MCF 10A (cell line): ENCODE measurements around the gene SS18. TPM values are rescaled to one million over a fixed set of nuclear protein-coding genes. Genes with fewer than 3 reads are reported as not detected.

Source experiments
- BruUV-seq: library from RNA; stranded (reverse); fragments of 400-500 nt; replicated peaks from 2 replicates; lab custom pipeline; 2021; lab: Mats Ljungman, UMichigan
- CTCF ChIA-PET: fragments of 300-600 bp; sonication (Branson Sonifier 250); formaldehyde crosslinking; extraction: SDS; loops from one replicate; lab custom pipeline; 2021; ENCODE audit warnings: antibody characterized with exemption, inconsistent platforms; lab: Yijun Ruan, JAX
- POLR2A ChIA-PET: fragments of 300-600, 350-650 bp; sonication (Branson Sonifier 250); formaldehyde crosslinking; extraction: SDS; loops from one replicate; lab custom pipeline; 2020; ENCODE audit warnings: antibody characterized with exemption, inconsistent platforms; lab: Yijun Ruan, JAX
- DNase-seq: peaks from one replicate; pipeline ENCODE4 v3.0.0-alpha.2; 2018; ENCODE audit not compliant: unreplicated experiment
- H3K27ac Mint-ChIP-seq: one replicate; pipeline ENCODE4 v1.8.0; 2022; ENCODE audit warnings: mild to moderate bottlenecking, low read depth, mixed read lengths; ENCODE audit not compliant: unreplicated experiment
- H3K27me3 Mint-ChIP-seq: one replicate; pipeline ENCODE4 v1.8.0; 2022; ENCODE audit warnings: mixed read lengths; ENCODE audit not compliant: insufficient read depth, unreplicated experiment
- H3K36me3 Mint-ChIP-seq: one replicate; pipeline ENCODE4 v1.8.0; 2022; ENCODE audit warnings: mild to moderate bottlenecking, moderate library complexity, mixed read lengths; ENCODE audit not compliant: insufficient read depth, unreplicated experiment
- H3K4me1 Mint-ChIP-seq: one replicate; pipeline ENCODE4 v1.8.0; 2022; ENCODE audit warnings: mixed read lengths; ENCODE audit not compliant: insufficient read depth, unreplicated experiment
- H3K4me3 Mint-ChIP-seq: one replicate; pipeline ENCODE4 v1.8.0; 2022; ENCODE audit warnings: mild to moderate bottlenecking, moderate library complexity, mixed read lengths; ENCODE audit not compliant: unreplicated experiment
- H3K9me3 Mint-ChIP-seq: one replicate; pipeline ENCODE4 v1.8.0; 2022; ENCODE audit warnings: mixed read lengths; ENCODE audit not compliant: unreplicated experiment
- intact Hi-C: fragments of 100-400 bp; cut with micrococcal nuclease; formaldehyde crosslinking; loops from 2 replicates; pipeline ENCODE4 v1.14.1; 2022
- total RNA-seq: library from RNA; stranded (reverse); gene quantifications from 2 replicates; pipeline ENCODE4 v1.2.3, GENCODE V29; 2022
- TF ChIP-seq, protein P1 (sequence below): fragments of 200-600 bp; IDR thresholded peaks from one replicate; pipeline ENCODE4 v1.8.0; 2022; ENCODE audit warnings: antibody characterized with exemption, mild to moderate bottlenecking; ENCODE audit not compliant: unreplicated experiment

Gene SS18
- total RNA-seq, 1 experiment from 2014 or later: 89.9 TPM

- H3K36me3 Mint-ChIP-seq: peaks cover 86% of the 10 kb centered on the region
- H3K27ac Mint-ChIP-seq: no peak overlapping the region
- no peaks in the 10 kb centered on the region for H3K27me3 Mint-ChIP-seq
- intact Hi-C loops: no loop called here
- H3K4me3 Mint-ChIP-seq: no peak overlapping the region
- no peaks in the 10 kb centered on the region for H3K9me3 Mint-ChIP-seq
- peaks cover 5% of the 10 kb centered on the region for H3K4me1 Mint-ChIP-seq
- CTCF ChIA-PET: no interaction called here
- no peak for DNase-seq
- TF ChIP-seq, protein P1, sequence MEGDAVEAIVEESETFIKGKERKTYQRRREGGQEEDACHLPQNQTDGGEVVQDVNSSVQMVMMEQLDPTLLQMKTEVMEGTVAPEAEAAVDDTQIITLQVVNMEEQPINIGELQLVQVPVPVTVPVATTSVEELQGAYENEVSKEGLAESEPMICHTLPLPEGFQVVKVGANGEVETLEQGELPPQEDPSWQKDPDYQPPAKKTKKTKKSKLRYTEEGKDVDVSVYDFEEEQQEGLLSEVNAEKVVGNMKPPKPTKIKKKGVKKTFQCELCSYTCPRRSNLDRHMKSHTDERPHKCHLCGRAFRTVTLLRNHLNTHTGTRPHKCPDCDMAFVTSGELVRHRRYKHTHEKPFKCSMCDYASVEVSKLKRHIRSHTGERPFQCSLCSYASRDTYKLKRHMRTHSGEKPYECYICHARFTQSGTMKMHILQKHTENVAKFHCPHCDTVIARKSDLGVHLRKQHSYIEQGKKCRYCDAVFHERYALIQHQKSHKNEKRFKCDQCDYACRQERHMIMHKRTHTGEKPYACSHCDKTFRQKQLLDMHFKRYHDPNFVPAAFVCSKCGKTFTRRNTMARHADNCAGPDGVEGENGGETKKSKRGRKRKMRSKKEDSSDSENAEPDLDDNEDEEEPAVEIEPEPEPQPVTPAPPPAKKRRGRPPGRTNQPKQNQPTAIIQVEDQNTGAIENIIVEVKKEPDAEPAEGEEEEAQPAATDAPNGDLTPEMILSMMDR: no peak
- no TSS peak for BruUV-seq
- POLR2A ChIA-PET: interaction anchor here (0.6 to 1.1 kb wide), 2 partner anchors 9 to 1561 kb away, joined by 4 read pairs; no protein-coding TSS in a partner anchor
Observed at GRCh38 chr18:26021061-26021754, 69.2 kb downstream of the SS18 start.

GRCh38 chr18:26017929-26018328 is 72.5 kb downstream of the SS18 start:
- Mint-ChIP-seq H3K27me3 (no peaks in the 10 kb centered on the region), H3K27ac (peak overlapping the region; percentile 46), H3K4me1 (peaks cover 5% of the 10 kb centered on the region), H3K36me3 (peaks cover 96% of the 10 kb centered on the region), H3K9me3 (no peaks in the 10 kb centered on the region), H3K4me3 (no peak overlapping the region)
- ChIA-PET POLR2A (no interaction called here), CTCF (interaction anchor here (0.6 to 1.0 kb wide), 4 partner anchors 40 to 1486 kb away, joined by 3 to 5 read pairs (median 4); no protein-coding TSS in a partner anchor)
- no peak for DNase-seq
- no TSS peak for BruUV-seq
- TF ChIP-seq, protein P1: no peak
- intact Hi-C loops: no loop called here

- Mint-ChIP-seq H3K4me3 (no peak overlapping the region), H3K27ac (no peak overlapping the region), H3K27me3 (no peaks in the 10 kb centered on the region), H3K9me3 (no peaks in the 10 kb centered on the region), H3K36me3 (peaks cover 80% of the 10 kb centered on the region), H3K4me1 (no peaks in the 10 kb centered on the region)
- TF ChIP-seq, protein P1: no peak
- no TSS peak for BruUV-seq
- ChIA-PET POLR2A (interaction anchor here (1.5 kb wide), 1 partner anchor 11 kb away, joined by 3 read pairs; no protein-coding TSS in a partner anchor), CTCF (interaction anchor here (0.8 to 1.5 kb wide), 2 partner anchors 10 to 94 kb away, joined by 4 to 6 read pairs; no protein-coding TSS in a partner anchor)
- intact Hi-C loops: no loop called here
- DNase-seq: no peak
Observed at GRCh38 chr18:26014462-26014861, 76.0 kb downstream of the SS18 start.

DNA sequence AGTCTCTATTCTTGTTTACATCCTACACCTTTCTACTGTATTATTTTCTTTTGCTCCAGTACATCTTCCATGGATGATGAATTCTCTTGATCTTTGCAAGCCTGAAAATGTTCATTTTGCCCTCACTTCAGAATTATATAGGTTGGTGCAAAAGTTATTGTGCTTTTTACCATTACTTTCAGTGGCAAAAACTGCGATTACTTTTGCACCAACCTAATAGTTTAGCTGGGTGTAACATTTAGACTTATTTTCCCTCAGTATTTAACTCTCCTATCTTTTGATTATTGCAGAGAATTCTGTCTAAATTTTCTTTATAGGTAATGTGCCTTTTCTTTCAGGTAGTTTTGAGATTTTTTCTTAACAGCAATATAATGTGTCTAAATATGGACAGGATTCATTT is 81.8 kb downstream of the SS18 start:
- TF ChIP-seq, protein P1: no peak
- Mint-ChIP-seq H3K27ac (no peak overlapping the region), H3K4me1 (no peaks in the 10 kb centered on the region), H3K36me3 (peaks cover 44% of the 10 kb centered on the region), H3K4me3 (no peak overlapping the region), H3K9me3 (no peaks in the 10 kb centered on the region), H3K27me3 (no peaks in the 10 kb centered on the region)
- intact Hi-C loops: no loop called here
- ChIA-PET CTCF (no interaction called here), POLR2A (no interaction called here)
- no peak for DNase-seq
- no TSS peak for BruUV-seq
